HEK293 (cell line): ENCODE measurements around the gene FNDC3A.

Experiments used
- GFI1B ChIP-seq: fragments of 450-650 bp; formaldehyde crosslinking; IDR thresholded peaks from 2 replicates; pipeline ENCODE4 v1.5.1; 2016; ENCODE audit warnings: missing biosample characterization, missing genetic modification characterization
- GLI2 ChIP-seq: fragments of 450-650 bp; formaldehyde crosslinking; IDR thresholded peaks from 2 replicates; pipeline ENCODE4; 2017; ENCODE audit warnings: missing biosample characterization, missing genetic modification characterization, low read depth, borderline replicate concordance
- KLF8 ChIP-seq: fragments of 450-650 bp; formaldehyde crosslinking; IDR thresholded peaks from 2 replicates; pipeline ENCODE4 v1.5.1; 2016; ENCODE audit warnings: missing biosample characterization, missing genetic modification characterization
- REPIN1 ChIP-seq: fragments of 450-650 bp; formaldehyde crosslinking; IDR thresholded peaks from 2 replicates; pipeline ENCODE4 v1.5.1; 2017; ENCODE audit warnings: missing biosample characterization, missing genetic modification characterization, low read depth
- ZBTB10 ChIP-seq: fragments of 450-650 bp; formaldehyde crosslinking; IDR thresholded peaks from 2 replicates; pipeline ENCODE4 v1.5.1; 2016; ENCODE audit warnings: missing biosample characterization, missing genetic modification characterization
- ZBTB17 ChIP-seq: fragments of 450-650 bp; formaldehyde crosslinking; IDR thresholded peaks from 2 replicates; pipeline ENCODE4 v1.5.1; 2016; ENCODE audit warnings: missing biosample characterization, missing genetic modification characterization
- ZBTB49 ChIP-seq: fragments of 450-650 bp; formaldehyde crosslinking; IDR thresholded peaks from 2 replicates; pipeline ENCODE4 v1.5.1; 2016; ENCODE audit warnings: missing biosample characterization, missing genetic modification characterization, low read depth
- ZBTB8A ChIP-seq: fragments of 450-650 bp; formaldehyde crosslinking; IDR thresholded peaks from 2 replicates; pipeline ENCODE4 v1.5.1; 2016; ENCODE audit warnings: missing biosample characterization, missing genetic modification characterization
- ZNF112 ChIP-seq: fragments of 450-650 bp; formaldehyde crosslinking; IDR thresholded peaks from 2 replicates; pipeline ENCODE4 v1.5.0; 2017; ENCODE audit warnings: missing biosample characterization, missing genetic modification characterization
- ZNF114 ChIP-seq: fragments of 450-650 bp; formaldehyde crosslinking; IDR thresholded peaks from 2 replicates; pipeline ENCODE4 v1.5.0; 2017; ENCODE audit warnings: missing biosample characterization, missing genetic modification characterization
- ZNF16 ChIP-seq: fragments of 450-650 bp; formaldehyde crosslinking; IDR thresholded peaks from 2 replicates; pipeline ENCODE4 v1.5.1; 2016; ENCODE audit warnings: low read depth, missing biosample characterization, missing genetic modification characterization
- ZNF23 ChIP-seq: fragments of 450-650 bp; formaldehyde crosslinking; IDR thresholded peaks from 2 replicates; pipeline ENCODE4 v1.5.1; 2016; ENCODE audit warnings: missing biosample characterization, missing genetic modification characterization, borderline replicate concordance
- ZNF354C ChIP-seq: fragments of 450-650 bp; formaldehyde crosslinking; IDR thresholded peaks from 2 replicates; pipeline ENCODE4 v1.5.1; 2016; ENCODE audit warnings: missing biosample characterization, missing genetic modification characterization, low read depth, borderline replicate concordance
- ZNF530 ChIP-seq: fragments of 450-650 bp; formaldehyde crosslinking; IDR thresholded peaks from 2 replicates; pipeline ENCODE4 v1.5.1; 2016; ENCODE audit warnings: low read depth, missing biosample characterization, missing genetic modification characterization
- ZNF561 ChIP-seq: fragments of 450-650 bp; IDR thresholded peaks from 2 replicates; pipeline ENCODE4 v1.5.1; 2018; ENCODE audit warnings: missing biosample characterization, missing genetic modification characterization, borderline replicate concordance
- ZNF610 ChIP-seq: fragments of 450-650 bp; formaldehyde crosslinking; IDR thresholded peaks from 2 replicates; pipeline ENCODE4 v1.5.1; 2016; ENCODE audit warnings: missing biosample characterization, missing genetic modification characterization, borderline replicate concordance
- ZNF626 ChIP-seq: fragments of 450-650 bp; sonication (Bioruptor Pico); formaldehyde crosslinking; IDR thresholded peaks from 2 replicates; pipeline ENCODE4 v1.5.1; 2018; ENCODE audit warnings: missing biosample characterization, missing genetic modification characterization, inconsistent platforms
- ZNF701 ChIP-seq: fragments of 450-650 bp; formaldehyde crosslinking; IDR thresholded peaks from 2 replicates; pipeline ENCODE4 v1.5.1; 2016; ENCODE audit warnings: missing biosample characterization, missing genetic modification characterization
- ZNF777 ChIP-seq: fragments of 450-650 bp; formaldehyde crosslinking; IDR thresholded peaks from 2 replicates; pipeline ENCODE4 v1.5.1; 2017; ENCODE audit warnings: missing biosample characterization, missing genetic modification characterization, borderline replicate concordance
- ZSCAN23 ChIP-seq: fragments of 450-650 bp; formaldehyde crosslinking; IDR thresholded peaks from 2 replicates; pipeline ENCODE4 v1.5.1; 2016; ENCODE audit warnings: missing biosample characterization, missing genetic modification characterization
- TF ChIP-seq, protein P1 (sequence below): fragments of 450-650 bp; formaldehyde crosslinking; IDR thresholded peaks from 2 replicates; pipeline ENCODE4 v1.5.1; 2016; ENCODE audit warnings: missing biosample characterization, missing genetic modification characterization
- TF ChIP-seq, protein P2 (sequence below): fragments of 450-650 bp; formaldehyde crosslinking; IDR thresholded peaks from 2 replicates; pipeline ENCODE4 v1.5.1; 2016; ENCODE audit warnings: missing biosample characterization, missing genetic modification characterization, borderline replicate concordance
- TF ChIP-seq, protein P3 (sequence below): fragments of 450-650 bp; formaldehyde crosslinking; IDR thresholded peaks from 2 replicates; pipeline ENCODE4 v1.5.1; 2016; ENCODE audit warnings: missing biosample characterization, missing genetic modification characterization, borderline replicate concordance
- TF ChIP-seq, protein P4 (sequence below): fragments of 450-650 bp; formaldehyde crosslinking; IDR thresholded peaks from 2 replicates; pipeline ENCODE4 v1.5.1; 2016; ENCODE audit warnings: missing biosample characterization, missing genetic modification characterization

FNDC3A gene

GRCh38 chr13:49247643-49248621 lies 272.2 kb downstream of the FNDC3A start, which contains the start of gene CDADC1 (continued):
- TF ChIP-seq ZBTB10 (peak; percentile 95), ZSCAN23 (tag by site-specific recombination) (no peak), ZBTB8A (tag by site-specific recombination) (peak; percentile 97), ZBTB49 (tag by site-specific recombination) (no peak), ZNF626 (tag by site-specific recombination) (no peak), ZNF777 (tag by site-specific recombination) (no peak), ZBTB17 (tag by site-specific recombination) (peak; percentile 95), ZNF561 (tag by site-specific recombination) (no peak; the same call in 1 of the 2 replicates), ZNF112 (no peak), ZNF114 (no peak), ZNF530 (tag by site-specific recombination) (no peak), GFI1B (tag by site-specific recombination) (no peak), KLF8 (no peak; the same call in none of the 2 replicates), ZNF701 (no peak), ZNF610 (tag by site-specific recombination) (no peak), ZNF16 (no peak), GLI2 (no peak), REPIN1 (tag by site-specific recombination) (no peak), ZNF23 (tag by site-specific recombination) (no peak), ZNF354C (tag by site-specific recombination) (no peak)
- TF ChIP-seq, protein P1, sequence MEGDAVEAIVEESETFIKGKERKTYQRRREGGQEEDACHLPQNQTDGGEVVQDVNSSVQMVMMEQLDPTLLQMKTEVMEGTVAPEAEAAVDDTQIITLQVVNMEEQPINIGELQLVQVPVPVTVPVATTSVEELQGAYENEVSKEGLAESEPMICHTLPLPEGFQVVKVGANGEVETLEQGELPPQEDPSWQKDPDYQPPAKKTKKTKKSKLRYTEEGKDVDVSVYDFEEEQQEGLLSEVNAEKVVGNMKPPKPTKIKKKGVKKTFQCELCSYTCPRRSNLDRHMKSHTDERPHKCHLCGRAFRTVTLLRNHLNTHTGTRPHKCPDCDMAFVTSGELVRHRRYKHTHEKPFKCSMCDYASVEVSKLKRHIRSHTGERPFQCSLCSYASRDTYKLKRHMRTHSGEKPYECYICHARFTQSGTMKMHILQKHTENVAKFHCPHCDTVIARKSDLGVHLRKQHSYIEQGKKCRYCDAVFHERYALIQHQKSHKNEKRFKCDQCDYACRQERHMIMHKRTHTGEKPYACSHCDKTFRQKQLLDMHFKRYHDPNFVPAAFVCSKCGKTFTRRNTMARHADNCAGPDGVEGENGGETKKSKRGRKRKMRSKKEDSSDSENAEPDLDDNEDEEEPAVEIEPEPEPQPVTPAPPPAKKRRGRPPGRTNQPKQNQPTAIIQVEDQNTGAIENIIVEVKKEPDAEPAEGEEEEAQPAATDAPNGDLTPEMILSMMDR (tag by site-specific recombination) = peak; percentile 58; the same call in 1 of the 2 replicates
- TF ChIP-seq, protein P2, sequence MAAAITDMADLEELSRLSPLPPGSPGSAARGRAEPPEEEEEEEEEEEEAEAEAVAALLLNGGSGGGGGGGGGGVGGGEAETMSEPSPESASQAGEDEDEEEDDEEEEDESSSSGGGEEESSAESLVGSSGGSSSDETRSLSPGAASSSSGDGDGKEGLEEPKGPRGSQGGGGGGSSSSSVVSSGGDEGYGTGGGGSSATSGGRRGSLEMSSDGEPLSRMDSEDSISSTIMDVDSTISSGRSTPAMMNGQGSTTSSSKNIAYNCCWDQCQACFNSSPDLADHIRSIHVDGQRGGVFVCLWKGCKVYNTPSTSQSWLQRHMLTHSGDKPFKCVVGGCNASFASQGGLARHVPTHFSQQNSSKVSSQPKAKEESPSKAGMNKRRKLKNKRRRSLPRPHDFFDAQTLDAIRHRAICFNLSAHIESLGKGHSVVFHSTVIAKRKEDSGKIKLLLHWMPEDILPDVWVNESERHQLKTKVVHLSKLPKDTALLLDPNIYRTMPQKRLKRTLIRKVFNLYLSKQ (tag by site-specific recombination) = no peak
- TF ChIP-seq, protein P3, sequence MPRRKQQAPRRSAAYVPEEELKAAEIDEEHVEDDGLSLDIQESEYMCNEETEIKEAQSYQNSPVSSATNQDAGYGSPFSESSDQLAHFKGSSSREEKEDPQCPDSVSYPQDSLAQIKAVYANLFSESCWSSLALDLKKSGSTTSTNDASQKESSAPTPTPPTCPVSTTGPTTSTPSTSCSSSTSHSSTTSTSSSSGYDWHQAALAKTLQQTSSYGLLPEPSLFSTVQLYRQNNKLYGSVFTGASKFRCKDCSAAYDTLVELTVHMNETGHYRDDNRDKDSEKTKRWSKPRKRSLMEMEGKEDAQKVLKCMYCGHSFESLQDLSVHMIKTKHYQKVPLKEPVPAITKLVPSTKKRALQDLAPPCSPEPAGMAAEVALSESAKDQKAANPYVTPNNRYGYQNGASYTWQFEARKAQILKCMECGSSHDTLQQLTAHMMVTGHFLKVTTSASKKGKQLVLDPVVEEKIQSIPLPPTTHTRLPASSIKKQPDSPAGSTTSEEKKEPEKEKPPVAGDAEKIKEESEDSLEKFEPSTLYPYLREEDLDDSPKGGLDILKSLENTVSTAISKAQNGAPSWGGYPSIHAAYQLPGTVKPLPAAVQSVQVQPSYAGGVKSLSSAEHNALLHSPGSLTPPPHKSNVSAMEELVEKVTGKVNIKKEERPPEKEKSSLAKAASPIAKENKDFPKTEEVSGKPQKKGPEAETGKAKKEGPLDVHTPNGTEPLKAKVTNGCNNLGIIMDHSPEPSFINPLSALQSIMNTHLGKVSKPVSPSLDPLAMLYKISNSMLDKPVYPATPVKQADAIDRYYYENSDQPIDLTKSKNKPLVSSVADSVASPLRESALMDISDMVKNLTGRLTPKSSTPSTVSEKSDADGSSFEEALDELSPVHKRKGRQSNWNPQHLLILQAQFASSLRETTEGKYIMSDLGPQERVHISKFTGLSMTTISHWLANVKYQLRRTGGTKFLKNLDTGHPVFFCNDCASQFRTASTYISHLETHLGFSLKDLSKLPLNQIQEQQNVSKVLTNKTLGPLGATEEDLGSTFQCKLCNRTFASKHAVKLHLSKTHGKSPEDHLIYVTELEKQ = no peak
- TF ChIP-seq, protein P4, sequence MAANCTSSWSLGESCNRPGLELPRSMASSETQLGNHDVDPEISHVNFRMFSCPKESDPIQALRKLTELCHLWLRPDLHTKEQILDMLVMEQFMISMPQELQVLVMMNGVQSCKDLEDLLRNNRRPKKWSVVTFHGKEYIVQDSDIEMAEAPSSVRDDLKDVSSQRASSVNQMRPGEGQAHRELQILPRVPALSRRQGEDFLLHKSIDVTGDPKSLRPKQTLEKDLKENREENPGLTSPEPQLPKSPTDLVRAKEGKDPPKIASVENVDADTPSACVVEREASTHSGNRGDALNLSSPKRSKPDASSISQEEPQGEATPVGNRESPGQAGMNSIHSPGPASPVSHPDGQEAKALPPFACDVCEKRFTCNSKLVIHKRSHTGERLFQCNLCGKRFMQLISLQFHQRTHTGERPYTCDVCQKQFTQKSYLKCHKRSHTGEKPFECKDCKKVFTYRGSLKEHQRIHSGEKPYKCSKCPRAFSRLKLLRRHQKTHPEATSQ (tag by site-specific recombination) = no peak
